Measurements from ENCODE around the gene PPP1R1B.

GRCh38 chr17:39631403-39631802 lies 4.7 kb downstream of the PPP1R1B start:
- TF ChIP-seq CTCF (conservative IDR thresholded peaks at IDR 0.05; ENCODE audit: low read depth in 2 of 2) (no peak), JUNB (IDR thresholded peaks at IDR 0.05; ENCODE audit: unreplicated experiment) (no peak), POLR2AphosphoS5 (IDR thresholded peaks at IDR 0.05; ENCODE audit: low read depth) (peak; percentile 39; the same call in 1 of the 2 replicates), EZH2 (IDR thresholded peaks at IDR 0.05; ENCODE audit: low read depth, unreplicated experiment) (no peak), EZH2phosphoT487 (IDR thresholded peaks at IDR 0.05; ENCODE audit: unreplicated experiment) (no peak), REST (IDR thresholded peaks at IDR 0.05; ENCODE audit: unreplicated experiment) (no peak), NANOG (IDR thresholded peaks at IDR 0.05; ENCODE audit: borderline replicate concordance) (no peak), CREB1 (CRISPR knock-in tag; IDR thresholded peaks at IDR 0.05; ENCODE audit: low read depth) (no peak), ZNF114 (CRISPR knock-in tag; IDR thresholded peaks at IDR 0.05) (no peak), ETS1 (IDR thresholded peaks at IDR 0.05) (peak; percentile 56)

Measured in GM23338 (cell line).